Stimulated activated CD4-positive, alpha-beta T cell treated with anti-CD3 and anti-CD28 coated beads, Interleukin-15, amount 100 ng/mL, for 24 hours (primary cell): ENCODE measurements around the gene BRSK1.

Source experiments
- DNase-seq: peaks from one replicate; pipeline ENCODE4 v3.0.0-alpha.2; 2020

BRSK1 gene

DNA sequence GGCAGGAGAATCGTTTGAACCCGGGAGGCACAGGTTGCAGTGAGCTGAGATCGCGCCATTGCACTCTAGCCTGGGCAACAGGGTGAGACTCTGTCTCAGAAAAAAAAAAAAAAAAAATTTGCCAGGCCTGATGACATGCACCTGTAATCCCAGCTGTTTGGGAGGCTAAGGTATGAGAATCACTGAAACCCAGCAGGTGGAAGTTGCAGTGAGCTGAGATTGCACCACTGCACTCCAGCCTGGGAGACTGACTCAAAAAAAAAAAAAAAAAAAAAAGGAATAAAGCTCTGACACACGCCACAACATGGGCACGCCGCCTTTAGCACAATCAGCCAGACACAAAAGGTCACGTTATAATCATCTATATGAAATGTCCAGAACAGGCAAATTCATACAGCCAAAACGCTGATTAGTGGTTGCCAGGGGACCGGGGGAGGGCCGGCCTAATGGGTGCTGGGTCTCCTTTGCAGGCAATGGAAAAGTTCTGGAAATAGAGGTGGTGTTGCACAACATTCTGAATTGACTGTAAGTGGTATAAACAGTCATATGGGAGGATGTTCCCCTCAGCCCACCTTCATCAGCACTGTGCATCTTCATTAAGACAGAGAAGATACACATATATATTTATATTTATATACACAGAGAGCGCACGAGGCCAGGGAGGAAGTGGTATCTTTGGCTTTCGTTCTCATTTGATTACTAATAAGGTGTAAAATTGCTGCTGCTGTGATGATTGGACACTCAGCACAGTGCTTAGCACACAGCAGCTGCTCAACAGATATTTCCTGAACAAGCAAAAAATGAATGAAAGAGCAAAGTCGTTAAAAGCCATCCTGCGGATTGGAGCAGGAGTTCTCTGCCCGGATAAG, 7.7 kb upstream of the BRSK1 start:
- DNase-seq = no peak

DNA sequence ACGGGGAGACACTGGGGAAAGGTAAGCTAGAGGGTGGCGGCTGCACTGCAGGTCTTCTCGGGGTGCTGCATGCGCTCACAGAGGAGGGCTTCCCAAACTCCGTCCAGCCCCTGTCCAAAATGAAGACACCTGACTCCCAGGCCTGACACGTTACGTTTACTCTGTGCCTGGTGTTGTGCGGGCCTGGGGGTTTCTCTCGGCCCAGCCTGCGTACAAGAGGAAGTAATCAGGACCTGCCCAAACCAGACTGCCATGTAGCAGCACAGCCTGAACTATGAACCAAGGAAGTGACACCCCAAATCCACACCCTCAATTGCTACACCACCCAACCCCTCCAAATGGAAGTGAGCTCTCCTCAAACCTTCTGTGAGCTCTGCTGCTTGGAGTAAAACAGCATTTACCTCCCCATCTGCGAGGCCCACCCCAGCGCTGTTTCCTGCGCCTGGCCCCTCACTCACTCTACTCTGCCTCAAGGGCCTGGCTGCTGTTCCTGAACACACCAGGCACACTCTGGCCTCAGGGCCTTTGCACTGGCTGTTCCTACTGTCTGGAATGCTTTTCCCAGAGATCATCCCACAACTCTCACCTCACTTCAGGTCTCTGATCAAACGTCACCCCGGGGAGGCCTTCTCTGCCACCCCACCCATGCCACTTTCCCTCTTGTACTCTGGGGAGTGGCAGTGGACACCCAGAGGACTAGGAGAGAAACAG, 6.9 kb upstream of the BRSK1 start:
- DNase-seq = no peak

DNA sequence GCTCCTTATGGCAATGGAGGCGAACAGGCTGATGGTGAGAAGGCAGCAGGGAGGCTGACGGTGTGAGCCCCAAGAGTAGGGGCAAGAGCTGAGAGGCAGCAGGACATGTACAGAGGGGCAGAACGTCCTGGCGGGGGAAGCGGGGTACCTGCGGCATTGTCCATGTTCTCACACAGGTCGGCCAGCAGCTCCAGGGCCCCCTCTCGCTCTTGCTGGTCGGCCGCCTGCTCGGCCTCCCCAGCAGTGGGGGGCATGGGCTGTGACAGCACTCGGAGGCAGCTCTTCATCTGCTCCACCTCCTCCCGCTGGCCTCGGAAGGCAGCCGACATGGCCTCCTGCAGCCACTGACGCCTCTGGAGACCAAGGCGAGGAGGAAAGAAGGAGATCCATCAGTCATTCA, 6.3 kb upstream of the BRSK1 start:
- no peak for DNase-seq

DNA sequence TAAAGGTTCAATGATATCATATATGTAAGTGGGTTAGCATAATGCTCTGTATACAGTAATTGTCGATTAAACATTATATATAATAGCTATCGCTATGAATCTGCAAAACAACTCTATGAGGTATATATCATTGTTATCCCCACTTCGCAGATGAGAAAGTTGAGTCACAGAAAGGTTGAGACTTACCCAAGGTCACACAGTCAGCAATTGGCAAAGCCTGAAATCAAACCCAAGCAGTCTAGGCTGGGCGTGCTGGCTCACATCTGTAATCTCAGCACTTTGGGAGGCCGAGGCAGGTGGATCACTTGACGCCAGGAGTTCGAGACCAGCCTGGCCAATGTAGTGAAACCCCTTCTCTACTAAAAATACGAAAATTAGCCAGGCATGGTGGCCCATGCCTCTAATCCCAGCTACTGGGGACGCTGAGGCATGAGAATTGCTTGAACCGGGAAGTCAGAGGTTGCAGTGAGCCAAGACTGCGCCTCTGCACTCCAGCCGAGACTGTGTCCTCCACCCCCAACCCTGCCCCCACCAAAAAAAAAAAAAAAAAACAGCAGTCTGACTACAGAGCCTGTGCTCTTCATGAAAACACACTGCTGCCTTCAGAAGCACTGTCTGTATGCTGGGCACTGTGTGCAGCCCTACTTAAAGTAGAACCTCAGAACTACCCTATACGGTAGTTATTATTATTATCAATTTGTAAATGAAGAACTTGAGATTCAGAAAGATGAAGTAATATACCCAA, 5.2 kb upstream of the BRSK1 start:
- no peak for DNase-seq

DNA sequence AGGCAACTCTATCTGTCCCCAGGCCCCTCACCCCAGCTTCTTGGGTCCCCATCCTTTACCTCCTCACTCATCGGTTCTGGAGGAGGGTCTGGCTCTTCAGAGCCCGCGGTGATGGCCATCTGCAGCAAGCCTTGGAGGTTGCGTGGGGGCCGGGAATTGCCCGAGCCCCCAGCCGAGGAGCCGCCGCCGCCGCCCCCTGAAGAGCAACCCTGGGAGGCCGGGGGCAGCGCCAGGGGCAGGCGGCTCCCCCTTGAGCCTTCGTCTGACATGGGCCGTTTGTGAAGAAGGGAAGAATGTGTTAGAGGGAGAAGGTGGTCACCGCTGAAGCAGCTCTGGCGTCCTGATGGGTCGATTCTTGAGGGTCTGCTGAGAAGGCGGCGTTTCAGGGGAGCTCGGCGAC, 4.5 kb upstream of the BRSK1 start:
- no peak for DNase-seq

DNA sequence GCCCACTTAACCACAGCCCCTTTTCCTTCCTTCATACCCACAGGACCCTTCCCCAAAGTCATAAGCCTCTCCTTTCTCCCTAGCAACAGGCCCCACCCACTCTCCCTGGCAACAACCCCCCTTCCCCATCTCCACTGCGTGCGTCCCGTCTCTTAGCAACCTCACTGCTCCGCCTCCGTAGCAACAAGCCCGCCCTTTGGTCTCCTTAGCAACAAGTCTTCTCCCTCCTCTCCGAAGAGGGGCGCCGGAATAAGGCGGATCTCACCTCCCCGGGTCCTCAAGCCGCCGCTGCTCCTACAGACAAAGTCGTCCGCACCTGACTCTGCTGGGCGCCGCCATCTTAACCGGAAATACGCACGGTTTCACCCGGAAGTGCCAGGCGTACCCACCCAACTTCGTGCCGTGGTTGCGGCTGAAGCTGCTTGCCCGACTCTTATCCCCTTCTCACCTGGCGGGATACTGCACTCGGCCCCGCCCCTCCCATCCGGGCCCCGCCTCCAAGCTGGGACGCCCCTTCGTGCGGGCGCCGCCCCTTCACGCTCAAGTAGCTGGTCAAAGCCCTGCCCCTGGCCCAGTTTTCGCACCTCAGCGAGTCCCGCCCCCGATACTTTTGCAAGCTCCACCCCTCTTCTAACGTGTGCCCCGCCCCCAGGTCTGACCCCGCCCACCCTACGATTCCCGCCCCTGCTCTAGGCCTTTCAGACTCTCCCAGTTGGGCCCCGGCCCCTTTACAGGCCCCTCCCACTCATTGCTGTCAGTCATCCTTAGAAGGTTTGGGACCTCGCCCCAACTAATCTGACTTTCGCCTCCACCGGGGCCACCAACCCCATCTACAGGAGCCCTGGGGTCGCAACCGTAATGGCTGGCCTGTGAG, 3.8 kb upstream of the BRSK1 start, which contains the start of gene HSPBP1:
Gene HSPBP1 (minus strand): TSS at position 341 of the 874 bp plus-strand sequence. CDS start 502 bp downstream, outside the sequence.
- DNase-seq = peak; percentile 96

DNA sequence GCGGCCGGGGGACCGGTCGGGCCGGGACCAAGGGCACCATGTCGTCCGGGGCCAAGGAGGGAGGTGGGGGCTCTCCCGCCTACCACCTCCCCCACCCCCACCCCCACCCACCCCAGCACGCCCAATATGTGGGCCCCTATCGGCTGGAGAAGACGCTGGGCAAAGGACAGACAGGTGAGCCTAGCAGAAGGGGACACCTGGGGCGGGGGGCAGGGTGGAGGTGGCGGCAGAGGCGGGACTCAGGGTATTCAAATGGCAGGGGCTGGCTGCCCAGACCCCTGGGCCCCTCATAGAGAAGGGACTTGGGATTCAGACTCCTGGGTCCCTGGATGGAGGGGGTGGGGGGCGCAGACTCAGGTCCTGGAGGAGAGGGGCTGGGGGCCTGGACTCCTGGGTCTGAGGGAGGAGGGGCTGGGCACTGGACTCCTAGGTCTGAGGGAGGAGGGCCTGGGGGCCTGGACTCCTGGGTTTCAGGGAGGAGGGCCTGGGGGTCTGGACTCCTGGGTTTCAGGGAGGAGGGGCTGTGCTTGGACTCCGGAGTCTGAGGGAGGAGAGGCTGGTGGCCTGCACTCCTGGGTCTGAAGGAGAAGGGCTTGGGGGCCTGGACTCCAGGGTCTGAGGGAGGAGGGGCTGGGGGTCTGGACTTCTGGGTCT, 735 bp downstream of the BRSK1 start:
- DNase-seq = no peak

DNA sequence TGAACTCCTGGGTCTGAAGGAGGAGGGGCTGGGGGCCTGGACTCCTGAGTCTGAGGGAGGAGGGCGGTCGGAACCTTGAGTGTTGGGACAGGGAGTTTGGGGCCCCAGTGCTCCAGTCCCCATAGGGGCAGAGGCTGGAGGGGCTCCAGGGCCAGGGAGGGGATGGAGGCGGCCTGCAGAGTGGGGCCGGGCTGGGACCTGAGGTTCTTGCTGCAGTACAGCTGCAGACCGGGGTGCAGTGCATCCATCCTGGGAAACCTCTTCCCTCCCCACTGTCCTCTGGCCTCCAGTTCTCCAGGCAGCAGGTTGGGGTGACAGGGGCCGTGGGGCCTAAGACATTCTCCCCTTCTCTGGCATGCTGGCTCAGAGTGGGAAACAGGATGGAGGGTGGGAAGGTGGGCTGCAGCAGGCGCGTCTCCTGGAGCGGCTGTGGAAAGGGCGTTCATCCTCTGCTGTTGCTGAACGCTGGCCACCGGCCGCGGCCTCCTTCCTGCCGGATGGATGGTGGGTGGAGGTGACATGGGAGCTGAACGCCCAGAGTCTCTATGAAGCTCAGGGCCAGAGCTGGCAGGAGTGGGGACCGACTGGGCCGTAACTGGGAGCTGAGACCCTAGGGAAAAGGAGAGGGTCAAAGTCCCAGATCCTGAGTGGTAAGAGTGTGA, 1.6 kb downstream of the BRSK1 start:
- no peak for DNase-seq

DNA sequence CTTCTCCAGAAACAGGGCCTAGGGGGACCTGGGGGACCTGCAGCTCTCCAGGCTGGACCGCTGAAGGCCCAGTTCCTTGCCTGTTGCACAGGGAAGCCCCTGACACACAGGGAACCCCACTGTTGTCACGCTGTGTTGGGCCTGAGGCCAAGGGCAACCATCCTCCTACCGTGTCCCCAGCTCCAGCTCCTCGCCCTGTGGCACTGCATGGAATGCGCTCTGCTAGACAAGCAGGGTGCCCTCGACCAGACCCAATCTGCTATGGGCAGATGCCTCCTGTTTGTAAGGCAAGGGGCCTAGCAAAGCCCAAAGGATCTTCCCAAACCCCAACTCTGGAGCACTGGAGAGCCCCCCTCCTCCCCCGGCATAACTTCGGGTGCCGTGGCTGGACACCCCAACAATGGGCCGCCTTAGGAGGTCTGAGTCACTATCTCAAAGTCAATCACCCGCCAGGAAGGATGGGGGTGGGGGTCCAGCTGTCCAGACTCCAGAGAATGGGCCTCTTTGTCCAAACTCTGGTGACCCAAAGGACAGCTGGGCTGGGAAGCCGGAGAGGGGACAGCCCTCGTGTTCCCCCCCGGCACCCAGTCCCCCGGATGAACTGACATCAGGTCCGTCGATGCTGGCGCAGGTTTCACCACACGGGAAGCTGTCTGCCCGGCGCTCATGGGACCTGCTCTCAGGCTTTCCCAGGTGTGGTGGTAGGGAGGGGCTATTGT, 3.7 kb downstream of the BRSK1 start:
- no peak for DNase-seq

DNA sequence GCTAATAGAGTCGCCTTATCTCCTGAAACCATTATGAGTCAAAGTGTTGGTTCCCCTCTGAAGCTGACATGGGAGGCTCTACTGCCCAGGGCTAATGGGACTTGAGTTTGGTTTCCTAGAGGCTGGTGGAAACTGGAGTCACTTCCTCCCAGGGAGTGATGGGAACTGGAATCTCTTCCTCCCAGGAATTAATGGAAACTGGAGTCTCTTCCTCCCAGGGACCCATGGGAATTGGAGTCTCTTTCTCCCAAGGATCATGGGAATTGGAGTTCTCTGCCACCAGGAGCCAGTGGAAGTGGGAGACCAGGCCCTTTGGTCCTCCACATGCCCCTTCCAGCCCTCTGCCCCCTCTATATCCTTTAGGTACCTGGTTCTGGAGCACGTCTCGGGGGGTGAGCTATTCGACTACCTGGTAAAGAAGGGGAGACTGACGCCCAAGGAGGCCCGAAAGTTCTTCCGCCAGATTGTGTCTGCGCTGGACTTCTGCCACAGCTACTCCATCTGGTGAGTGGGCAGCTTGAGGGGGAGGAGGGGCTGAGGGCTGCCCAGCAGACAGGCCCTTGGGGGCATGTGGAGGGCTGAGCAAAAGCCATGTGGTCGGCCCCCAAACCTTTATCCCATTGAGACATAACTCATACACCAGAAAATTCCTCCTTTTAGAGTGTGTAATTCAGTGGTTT, 5.5 kb downstream of the BRSK1 start:
- DNase-seq = no peak

DNA sequence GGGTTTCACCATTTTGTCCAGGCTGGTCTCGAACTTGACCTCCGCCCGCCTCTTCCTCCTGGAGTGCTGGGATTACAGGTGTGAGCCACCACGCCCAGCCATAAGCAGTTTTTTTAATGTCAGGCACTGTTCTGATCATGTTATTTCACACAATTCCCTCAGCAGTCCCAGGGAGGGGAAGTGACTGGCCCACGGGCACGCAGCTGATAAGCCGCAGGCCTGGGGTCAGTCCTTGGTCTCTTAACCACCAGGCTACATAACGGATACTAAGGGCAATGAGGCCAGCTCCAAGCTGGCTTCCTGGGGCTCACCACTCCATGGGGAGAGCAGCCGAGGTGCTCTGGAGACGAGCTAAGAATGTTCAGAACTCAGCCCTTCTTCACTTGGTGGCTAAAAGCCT, 13.5 kb downstream of the BRSK1 start:
- no peak for DNase-seq

DNA sequence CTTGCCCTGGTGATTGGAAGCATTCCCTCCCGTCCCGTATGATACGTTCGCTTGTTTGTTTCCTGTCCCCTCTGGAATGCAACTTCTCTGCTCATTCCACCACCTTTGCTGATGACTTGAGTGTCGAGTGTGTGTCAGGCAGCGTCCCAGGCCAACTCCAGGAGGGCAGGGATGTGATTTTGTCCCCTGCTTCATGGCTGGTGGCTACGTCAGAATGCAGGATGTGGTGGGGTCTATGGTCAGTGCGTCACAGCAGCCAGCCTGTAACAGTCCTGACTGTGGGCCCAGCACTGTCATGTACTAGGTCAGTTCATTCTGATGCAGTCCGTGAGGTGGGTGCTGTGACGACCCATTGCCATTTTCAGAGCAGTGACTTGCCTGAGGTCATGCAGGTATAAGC, 16.2 kb downstream of the BRSK1 start:
- DNase-seq = no peak

DNA sequence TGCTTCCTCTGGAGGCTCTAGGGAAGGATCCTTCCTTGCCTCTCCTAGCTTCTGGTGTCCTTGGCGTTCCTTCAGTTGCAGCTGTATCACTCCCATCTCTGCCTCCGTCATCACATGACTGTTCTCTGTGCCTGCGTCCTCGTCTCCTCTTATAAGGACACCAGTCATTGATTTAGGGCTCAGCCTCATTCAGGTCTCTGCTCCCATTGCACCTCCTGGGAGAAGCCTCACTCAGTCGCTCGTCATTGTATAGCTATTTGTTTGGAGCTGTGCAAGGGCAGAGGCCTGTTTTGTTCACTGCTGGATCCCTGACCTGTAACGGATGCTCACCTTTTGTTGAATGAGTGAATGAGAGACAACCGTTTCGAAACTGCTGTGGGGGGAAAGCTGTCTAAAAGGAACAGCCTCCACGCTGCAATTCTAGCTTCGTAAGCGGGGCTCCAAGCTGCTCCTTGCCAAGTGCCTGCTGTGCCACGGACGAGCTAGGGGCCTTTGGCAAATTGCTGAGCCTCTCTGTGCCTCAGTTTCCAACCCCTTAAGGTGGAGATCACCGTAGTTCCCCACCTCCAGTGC, 17.2 kb downstream of the BRSK1 start:
- DNase-seq = no peak

DNA sequence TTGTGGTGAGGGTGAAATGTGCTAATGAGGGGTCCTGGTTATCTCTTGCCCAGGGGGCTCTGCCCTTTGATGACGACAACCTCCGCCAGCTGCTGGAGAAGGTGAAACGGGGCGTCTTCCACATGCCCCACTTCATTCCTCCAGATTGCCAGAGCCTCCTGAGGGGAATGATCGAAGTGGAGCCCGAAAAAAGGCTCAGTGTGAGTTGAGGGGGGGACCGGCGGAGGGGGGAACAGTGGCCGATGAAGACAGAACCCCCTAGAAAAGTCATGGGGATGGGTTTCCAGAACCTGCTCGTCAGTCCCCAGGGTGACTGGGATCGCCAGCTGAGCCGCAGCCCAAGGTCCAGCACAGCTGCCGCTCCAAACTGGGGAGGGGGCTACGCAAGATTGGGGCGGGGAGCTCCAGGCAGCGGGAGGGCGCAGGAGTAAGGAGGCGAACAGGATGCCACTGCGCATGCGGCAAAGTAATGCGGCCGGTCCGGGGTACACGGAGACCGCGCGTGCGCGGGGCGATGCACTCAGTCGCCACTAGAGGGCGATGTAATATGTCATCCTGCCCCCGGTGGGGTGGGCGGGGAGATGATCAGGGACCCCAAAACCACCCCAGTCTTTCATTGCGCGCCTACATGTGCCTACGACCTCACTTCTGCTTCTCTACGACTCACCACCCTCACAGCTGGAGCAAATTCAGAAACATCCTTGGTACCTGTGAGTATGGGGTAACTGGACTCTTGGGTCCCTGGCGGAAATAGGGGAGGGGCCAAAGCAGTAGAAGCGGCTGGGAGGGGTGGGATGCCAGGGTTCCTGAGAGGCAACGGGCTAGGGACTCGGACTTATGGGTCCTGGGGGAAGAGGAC, 17.9 kb downstream of the BRSK1 start:
- peak; percentile 97 for DNase-seq

DNA sequence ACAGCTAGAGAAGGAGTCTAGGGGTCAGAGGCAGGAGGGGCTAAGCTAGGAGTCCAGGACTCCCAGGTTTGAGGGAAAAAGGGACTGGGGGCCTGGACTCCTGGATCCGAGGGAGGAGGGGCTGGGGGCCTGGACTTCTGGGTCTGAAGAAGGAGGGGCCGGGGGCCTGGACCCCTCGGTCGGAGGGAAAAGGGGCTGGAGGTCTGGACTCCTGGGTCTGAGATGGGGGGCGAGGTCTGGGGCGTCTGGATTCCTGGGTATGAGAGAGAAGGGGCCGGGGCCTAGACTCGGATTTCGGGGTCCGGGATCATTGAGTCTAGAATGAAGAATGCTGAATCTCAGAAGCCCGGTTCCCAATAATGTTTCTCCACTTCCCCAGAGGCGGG, 18.5 kb downstream of the BRSK1 start:
- no peak for DNase-seq

DNA sequence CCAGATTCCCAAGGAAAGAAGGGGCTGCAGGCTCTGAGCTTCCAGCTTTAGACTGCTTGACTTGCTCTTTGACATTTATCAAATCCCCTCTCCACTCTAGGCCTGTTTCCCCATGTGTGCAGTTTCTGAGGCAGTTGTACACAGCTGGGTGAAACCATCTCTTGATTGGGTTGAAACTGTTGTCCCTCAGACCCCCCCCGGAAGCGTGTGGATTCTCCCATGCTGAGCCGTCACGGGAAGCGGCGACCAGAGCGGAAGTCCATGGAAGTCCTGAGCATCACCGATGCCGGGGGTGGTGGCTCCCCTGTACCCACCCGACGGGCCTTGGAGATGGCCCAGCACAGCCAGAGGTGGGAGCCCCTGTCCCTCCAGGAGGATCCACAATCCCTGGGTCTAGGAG, 19.7 kb downstream of the BRSK1 start:
- DNase-seq = no peak

DNA sequence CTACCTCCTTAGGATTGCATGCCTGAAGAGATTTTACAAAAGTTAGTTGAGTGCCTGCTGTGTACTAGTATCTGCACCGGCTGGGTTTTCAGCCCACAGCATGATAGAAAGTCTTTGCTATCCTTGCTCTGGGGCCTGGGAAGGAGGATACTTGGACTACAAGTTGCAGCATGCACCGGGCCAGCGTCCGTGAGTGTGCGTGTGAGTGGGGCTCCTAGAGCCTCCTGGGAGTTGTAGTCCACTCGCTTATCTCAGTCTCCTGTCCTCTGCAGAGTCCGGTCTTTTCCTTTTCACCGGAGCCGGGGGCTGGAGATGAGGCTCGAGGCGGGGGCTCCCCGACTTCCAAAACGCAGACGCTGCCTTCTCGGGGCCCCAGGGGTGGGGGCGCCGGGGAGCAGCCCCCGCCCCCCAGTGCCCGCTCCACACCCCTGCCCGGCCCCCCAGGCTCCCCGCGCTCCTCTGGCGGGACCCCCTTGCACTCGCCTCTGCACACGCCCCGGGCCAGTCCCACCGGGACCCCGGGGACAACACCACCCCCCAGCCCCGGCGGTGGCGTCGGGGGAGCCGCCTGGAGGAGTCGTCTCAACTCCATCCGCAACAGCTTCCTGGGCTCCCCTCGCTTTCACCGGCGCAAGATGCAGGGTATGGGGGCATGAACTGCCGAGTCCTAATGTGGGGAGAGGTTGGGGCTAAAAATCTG, 20.6 kb downstream of the BRSK1 start:
- peak; percentile 53 for DNase-seq

DNA sequence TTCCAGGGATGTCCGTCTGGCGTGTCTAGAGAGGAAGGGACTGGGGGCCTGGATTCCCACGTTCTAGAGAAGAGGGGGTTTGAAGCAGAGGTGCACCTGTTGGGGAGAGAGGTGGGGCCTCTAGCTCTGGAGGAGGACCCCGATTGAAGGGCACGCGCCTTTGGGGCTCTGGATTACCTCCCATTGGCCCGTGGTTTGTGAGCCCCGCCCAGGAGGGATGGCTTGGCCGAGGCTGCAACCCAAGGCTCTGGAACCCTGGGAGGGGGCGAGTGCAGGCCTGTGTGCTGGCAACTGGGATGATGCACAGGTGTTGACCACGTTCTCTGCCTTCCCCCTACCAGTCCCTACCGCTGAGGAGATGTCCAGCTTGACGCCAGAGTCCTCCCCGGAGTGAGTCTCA, 21.2 kb downstream of the BRSK1 start:
- DNase-seq = no peak
